ENCODE results near the gene LRRC40.
"Not testable (repeated sequence)": the region's sequence is repeated elsewhere in the genome, so short reads cannot be mapped to it uniquely, and the experiment has no call there.

Gene LRRC40

DNA sequence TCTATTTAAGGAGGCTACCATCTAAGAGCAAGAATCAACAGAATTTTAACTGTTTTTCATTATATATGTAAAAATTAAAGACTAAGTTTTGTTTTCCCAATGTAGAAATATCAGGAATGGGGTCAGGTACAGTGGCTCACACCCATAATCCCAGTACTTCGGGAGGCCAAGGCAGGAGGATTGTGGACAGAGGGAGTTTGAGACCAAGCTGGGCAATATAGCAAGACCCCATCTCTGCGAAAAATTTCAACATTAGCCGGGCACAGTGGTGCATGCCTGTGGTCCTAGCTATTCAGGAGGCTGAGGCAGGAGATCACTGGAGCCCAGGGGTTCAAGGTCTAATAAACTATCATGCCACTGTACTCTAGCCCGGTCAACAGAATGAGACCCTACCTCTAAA lies 5.3 kb downstream of the LRRC40 start:
- no peak for DNase-seq

DNA sequence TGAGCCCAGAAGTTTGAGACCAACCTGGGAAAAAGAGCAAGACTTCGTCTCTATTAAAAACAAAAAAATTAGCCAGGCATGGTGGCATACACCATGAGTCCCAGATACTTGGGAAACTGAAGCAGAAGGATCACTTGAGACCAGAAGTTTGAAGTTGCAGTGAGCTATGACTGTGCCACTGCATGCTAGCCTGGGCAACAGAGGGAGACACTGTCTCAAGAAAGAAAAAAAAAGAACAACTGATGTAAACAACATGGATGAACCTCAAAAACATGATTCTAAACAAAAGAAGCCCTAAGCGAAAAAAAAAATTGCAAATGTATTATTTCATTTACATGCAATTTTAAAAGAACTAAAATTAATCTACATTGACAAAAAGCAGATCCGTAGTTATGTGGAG lies 9.0 kb downstream of the LRRC40 start:
- no peak for DNase-seq

DNA sequence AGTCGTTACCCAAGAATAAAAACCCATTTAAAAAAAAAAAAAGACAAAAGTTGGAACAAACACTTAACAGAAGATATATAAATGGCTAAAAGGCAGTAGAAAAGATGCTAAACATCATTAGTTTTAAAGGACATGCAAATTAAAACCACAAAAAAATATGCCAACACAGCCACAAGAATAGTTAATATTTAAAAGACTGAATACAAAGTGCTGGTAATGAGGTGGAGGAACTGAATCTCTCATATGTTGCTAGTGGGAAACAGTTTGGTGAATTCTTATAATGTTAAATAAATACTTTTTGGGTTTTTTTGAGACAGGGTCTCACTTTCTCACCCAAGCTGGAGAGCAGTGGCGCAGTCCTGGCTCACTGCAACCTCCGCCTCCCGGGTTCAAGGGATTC lies 10.0 kb downstream of the LRRC40 start:
- DNase-seq: no peak

DNA sequence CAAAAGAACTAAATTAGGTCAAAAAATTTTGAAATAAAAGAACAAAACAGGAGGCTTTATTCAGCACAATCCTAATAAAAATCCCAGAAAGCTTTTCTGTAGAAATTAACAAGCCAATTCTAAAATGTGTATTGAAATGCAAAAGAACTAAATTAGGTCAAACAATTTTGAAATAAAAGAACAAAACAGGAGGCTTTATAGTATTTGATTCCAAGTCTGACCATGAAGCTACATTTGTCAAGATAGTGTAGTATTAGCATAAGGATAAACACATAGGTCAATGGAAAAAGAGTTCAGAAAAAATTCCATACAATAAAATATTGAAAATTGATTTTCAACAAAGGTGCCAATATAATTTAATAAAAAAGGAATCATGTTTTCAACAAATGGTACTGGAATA lies 10.8 kb downstream of the LRRC40 start:
- no peak for DNase-seq

DNA sequence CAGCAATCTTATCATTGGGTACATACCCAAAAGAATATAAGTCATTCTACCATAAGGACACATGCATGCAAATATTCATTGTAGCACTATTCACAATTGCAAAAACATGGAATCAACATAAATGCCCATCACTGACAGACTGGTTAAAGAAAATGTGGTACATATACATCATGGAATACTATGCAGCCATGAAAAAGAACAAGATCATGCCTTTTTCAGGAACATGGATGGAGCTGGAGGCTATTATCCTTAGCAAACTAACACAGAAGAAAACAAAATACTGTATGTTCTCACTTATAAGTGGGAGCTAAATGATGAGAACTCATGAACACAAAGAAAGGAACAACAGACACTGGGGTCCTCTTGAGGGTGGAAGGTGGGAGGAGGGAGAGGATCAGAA lies 12.9 kb downstream of the LRRC40 start:
- DNase-seq: not testable (repeated sequence)

DNA sequence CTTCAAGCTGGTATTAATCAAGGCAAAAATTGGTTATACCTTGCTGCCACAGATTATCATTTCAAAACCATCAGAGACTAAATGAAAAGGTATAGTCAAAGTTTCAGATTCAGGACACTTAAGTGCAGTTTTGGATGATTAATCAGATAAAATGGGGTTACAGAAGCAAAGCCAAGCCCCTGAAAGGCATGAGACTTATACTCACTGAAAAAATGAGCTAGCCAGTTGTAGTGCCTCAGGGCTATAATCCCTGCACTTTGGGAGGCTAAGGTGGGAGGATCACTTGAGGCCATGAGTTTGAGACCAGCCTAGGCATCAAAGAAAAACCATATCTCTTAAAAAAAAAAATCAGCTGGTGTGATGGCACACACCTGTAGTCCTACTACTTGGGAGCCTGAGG lies 15.2 kb downstream of the LRRC40 start:
- no peak for DNase-seq

DNA sequence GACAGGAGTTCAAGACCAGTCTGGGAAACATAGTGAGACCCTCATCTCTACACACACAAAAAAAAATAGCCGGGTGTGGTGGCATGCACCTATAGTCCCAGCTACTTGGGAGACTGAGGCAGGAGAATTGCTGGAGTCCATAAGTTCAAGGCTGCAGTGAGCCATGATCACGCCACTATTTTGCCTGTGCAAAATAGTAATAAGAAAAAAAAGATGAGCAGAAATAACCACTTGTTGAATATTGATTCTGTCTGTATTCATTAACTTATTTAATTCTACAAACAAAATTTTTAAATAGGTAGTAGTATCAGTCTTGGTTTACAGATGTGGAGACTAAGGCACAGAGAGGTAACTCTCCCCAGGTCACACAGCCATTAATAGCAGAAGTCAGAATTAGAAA lies 16.9 kb downstream of the LRRC40 start:
- no peak for DNase-seq

DNA sequence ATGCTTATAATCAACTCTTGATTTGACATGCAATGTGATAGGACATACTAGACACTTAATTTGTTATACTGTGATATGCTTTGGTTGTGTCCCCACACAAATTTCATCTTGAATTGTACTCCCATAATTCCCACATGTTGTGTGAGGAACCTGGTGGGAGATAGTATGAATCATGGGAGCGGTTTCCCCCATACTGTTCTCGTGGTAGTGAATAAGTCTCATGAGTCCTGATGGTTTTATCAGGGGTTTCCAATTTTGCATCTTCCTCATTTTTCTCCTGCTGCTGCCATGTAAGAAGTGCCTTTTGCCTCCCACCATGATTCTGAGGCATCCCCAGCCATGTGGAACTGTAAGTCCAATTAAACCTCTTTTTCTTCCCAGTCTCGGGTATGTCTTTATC lies 20.2 kb downstream of the LRRC40 start:
- DNase-seq: not testable (repeated sequence)

DNA sequence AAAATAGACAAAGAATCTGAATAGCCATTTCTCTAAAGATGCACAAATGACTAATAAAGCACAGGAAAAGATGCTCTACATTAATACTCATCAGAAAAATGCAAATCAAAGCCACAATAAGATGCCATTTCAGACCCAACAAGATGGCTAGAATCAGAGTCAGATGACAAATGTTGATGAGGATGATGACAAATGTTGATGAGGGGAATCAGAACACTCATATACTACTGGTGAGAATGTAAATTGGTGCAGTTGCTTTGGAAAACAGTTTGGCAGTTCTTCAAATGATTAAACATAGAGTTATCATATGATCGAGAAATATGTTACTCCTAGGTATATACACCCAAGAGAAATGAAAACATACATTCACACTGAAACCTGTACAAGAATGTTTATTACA lies 33.9 kb downstream of the LRRC40 start:
- no peak for DNase-seq

DNA sequence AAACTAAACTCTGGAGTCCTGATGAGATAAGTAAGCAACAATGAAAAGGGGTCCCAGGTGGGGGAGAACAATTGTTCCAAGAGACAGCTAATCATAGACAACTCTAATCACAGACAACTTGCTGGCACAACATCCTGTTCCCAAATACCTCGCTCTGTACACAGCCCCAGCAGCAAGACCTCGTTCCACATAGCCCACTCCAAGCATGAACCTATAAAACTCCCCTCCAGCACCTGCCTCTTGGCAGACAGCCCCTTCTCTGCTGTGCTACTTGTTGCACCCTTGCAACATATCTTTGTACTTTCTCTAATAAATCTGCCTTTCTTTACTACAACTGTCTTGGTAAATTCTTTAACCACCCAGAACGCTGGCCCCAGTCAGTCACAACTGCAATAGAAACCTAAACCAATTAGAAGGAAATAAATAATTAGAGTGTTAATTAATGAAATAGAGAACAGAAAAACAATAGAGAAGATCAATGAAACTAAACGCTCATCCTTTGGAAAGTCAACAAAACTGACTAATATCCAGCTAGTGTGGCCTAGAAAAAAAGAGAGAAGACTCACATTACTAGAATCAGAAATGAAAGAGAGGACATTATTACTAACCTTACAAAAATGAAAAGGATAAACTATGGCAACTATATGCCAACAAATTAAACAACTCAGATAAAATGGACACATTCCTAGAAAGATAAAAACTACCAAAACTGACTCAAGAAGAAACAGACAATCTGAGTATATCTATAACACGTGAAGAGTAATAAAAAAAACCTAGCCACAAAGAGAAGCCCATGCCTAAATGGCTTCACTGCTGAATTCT lies 36.1 kb downstream of the LRRC40 start:
- no peak for DNase-seq

DNA sequence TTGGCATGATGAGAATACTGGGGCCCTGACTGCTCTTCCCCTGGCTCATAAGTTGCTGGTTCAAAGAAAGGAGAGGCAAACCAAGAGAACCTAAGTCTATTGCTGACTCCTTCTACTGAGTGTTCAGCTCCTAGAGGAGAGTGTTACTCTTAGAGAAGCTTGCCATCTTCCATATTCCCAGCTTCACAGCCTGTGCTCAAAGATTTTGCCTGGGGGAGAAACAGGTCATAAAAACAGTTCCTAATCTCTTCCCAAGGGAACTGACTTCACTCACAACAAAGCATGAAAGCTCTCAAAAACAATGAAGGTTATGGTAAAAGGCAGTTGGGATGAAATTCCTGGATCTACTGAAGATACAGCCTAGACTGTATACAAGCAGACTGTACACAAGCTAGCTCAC lies 37.1 kb downstream of the LRRC40 start:
- no peak for DNase-seq

DNA sequence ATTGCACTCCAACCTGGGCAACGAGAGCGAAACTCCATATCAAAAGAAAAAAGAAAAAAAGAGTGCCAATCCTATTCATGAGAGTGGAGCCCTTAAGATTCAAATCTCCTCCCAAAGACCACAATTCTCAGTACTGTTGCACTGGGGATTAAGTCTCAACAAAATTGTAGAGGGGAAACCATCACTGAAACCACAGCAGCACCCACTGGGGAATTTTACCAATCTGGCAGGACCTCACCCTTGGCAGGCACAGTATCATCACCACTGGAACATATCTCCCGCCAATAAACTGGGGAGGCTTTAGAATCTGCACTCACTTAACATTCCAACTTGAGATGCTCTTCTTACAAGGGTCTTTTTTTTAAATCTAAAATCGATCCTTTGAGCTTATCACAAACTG lies 41.0 kb downstream of the LRRC40 start:
- no peak for DNase-seq

DNA sequence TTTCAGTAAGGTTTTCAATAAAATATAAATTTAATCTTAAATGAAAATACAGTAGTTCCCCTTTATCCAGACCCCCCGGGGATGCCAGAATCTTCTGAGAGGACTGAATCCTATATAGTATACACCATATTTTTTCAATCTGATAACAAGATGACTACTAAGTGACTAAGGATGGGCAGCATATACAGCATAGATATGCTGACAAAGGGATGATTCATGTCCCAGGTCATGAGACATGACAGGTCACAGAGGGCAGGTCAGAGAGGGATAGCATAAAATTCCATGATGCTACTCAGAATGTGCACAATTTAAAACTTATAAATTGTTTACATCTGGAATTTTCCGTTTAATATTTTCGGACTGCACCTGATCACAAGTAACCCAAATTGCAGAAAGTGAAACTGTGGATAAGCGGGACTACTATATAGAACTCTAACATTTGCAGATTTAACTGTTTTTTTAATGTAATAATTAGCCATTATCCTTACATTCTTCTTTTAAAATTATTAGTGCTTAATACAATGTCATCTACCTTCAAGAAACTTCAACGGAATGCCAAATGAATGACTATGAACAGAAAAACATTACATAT lies 48.8 kb downstream of the LRRC40 start:
- no peak for DNase-seq

DNA sequence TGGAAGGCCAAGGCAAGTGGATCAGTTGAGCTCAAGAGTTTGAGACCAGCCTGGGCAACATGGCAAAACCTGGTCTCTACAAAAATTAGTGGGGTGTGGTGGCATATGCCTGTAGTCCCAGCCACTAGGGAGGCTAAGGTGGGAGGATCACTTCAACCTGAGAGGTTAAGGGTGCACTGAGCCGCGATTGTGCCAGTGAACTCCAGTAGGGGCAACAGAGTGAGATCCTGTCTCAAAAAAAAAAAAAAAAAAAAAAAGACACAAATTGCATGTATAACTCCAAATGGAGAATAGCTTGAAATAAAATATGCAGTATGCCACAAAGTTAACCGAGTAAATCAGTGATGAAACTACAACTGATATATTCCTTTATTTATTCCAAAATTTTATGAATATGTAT lies 51.6 kb downstream of the LRRC40 start:
- no peak for DNase-seq

DNA sequence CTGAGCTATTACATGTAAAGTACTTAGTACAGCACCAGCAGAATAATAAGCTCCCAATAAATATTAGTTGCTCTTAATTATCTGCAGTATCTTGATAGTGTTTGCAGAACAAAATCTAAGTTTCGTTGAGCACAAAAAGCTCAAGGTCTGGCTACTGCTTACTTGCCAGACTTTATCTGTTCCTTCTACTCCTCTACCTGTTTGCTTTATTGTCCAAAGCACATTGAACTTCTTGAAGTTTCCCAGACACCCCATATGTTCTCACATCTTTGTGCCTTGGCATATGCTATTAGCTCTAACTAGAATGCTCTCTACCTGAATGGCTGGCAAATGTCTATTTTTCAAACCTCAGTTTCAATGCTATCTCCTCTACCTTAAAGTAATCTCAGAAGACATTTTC lies 54.9 kb downstream of the LRRC40 start:
- DNase-seq: no peak

DNA sequence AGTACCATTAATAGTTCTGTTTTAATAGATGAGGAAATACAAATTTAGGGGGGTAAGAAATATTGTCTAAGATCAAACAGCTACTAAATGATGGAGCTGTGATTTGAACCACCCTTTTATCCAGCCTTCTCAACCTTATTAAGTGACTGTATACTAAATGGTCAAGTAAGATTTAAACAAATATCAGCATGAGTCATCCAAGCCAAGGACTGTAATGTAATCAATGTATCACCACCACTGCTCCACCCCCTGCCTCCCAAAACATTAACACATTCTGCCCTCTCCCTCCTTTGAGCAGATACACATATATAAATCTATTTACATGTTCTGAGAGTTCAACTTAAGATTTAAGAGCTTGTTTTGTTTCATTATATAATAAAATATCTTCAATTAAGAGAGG lies 58.9 kb downstream of the LRRC40 start:
- no peak for DNase-seq

DNA sequence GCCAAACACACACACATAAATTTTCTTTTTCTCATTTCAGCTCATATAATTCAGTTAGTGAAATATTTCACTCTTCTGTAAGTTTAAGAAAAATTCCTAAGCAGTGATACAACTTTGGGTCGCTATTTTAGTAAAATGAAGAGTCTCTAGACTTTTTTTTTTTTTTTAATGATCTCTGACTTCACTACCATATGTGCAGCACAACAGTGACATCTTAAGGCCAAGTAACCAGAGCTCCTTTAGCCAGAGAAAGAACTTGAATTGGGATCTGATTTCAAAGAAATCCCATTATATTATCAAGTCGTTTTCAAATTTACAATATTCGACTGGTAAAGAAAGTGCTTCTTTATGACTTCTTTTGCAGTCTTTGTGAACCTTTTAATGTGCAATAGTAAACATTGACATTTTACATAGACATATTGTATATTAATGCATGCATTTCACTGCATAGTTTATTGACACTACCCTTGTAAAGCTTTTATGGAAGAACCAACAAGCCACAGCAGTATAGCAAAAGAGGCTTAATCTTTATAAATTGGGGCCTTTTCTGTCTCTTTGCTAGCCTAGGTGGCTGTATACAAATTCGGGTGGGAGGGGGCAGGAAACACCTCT lies 62.2 kb downstream of the LRRC40 start:
- DNase-seq: no peak

DNA sequence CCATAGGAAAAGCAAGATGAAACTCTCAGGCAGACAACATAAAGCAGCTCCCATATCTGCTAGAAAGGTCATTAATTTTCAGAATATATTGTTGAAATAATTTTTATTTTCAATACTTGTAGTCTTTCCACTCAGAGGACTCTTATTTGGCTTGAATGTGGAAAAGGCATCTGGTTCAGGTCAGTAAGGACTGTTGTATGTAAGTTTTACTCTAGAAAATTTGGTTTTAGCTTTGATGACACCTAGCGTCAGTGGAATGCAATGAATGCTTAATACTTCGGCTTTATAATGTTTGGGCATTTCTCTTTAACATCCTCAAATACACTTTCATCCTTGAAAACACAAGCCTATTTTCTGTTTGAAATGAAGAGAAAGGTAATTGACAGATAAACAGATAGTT lies 63.3 kb downstream of the LRRC40 start:
- no peak for DNase-seq

DNA sequence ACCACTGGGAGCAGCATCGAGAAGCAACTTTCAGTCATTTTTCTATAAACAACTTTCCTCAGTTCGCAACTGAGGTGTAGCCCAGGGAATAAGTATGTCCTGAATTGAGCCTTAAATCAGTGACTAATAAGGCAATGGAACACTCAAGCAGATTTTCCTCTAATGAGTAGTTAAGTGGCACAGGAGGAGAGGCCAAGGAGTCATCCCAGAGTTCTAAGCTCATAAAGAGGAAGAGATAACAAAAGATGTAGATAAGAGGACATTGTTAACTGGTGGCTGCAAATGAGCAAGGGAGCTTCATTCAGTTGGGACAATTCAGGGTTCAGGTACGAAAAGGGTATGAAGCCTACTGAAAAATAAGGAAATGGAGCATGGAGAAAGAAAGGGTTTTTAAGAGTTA lies 64.5 kb downstream of the LRRC40 start:
- no peak for DNase-seq

DNA sequence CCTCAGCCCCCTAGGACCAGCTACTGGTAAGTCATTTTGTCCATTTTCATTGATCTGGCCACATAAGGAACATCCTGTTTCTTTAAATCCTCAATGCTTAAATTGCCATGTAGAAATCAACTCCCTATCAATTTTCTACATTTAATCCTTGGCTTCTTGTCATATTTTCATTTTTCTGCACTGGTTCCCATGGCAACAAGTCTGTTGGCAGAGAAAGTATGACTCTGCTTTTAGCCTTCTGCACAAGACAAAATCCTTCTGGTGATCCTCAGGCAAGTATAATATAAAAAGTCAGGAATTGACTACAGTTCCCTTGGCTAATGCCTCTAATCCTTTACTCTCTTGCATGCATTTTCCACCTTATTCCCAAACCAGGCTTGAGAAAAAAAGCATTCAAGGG lies 65.0 kb downstream of the LRRC40 start:
- no peak for DNase-seq

DNA sequence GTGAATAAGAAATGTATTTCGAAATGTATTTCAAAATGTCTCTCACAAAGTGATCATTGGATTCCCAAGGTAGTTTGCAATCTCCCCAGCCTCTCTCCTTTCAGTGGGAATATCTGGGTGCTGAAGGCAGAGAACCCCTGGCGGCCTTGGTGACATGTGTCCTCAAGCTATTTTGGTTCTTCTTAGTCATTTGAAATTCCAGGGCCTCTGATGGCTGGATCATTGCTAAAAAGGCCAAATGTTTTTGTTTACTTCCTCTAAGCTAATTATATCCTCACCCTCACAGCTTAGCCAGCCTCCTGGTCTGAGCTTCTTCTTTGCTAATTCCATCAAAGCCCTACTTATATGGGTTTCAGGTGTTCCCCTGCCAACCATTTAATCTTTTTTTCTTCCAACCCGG lies 71.2 kb downstream of the LRRC40 start:
- no peak for DNase-seq

DNA sequence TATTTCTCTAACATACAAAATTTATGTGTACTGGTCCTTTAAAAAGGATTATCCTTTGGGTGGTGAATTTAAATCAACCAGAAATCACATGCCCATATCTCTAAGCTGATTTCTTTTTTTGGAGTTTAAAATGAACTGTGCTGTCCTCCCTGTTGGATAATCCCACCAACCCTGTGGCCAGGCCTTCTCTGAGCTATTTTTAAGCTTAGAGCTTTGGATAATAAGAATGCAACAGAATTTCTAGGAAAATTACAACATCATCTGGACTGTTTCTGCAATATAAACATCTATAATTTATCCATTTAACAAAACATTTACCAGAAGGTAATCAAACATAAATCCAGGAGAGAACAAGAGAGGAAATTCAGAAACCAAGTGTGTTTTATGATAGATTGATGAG lies 88.3 kb downstream of the LRRC40 start:
- DNase-seq: no peak

DNA sequence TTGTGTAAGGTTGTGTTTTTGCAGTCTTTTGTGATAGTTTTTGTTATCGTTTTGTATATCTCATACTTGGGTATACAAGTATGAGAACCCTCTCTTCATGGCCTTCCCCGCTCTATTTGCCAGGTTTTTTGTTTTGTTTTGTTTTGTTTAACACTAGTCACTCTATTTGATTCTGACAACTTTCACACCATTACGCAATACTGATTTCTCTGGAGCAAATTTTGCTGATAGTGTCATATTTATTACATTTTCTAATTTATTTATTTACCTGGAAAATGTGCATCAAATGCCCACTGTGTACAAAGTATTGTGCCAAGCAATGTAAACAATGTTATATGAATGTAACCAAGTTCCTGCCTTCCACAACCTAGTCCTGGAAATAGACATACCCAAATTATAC lies 90.1 kb downstream of the LRRC40 start:
- no peak for DNase-seq

DNA sequence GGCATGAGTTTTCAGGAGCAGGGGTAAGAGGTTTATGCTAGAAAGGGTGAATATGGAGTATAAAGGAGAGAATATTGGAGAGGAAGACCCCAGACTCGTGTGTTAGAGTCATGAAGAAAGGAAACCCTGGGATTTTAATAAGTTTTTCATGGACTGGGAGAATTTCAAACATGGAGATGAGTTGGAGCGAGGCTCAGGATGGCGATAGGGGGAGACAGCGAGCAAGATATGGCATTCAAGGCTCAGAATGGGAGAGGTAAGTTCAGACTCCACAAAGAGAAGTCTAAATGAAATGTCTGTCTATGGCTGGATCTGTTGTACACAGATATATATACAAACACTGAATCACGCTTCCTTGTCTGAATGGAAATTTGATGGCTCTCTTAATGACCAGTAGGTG lies 92.5 kb downstream of the LRRC40 start:
- no peak for DNase-seq

DNA sequence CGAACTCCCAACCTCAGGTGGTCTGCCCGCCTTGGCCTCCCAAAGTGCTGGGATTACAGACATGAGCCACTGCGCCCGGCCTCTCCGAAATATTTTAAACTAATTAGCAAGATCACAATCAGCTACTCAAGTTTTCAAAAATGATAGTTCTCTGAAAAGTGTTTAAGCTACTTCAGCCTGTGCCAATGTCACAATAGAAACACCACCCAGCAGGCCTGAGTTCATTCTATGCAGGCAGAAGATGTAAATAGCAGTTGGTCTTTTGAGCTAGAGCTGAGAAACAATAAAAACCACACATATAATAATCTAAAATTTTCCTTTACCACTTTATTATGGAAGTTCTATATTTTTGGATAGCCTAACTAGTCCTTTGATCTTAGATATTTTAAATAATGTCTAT lies 96.1 kb downstream of the LRRC40 start:
- no peak for DNase-seq

Data from DMS 273 treated with DMSO at 0.1 percent for 48 hours (cell line).